K562 (cell line): ENCODE results near the gene MEX3D. TPM values are rescaled to one million over a fixed set of nuclear protein-coding genes. Genes with fewer than 3 reads are reported as not detected.

ENCODE experiments used
- ARHGAP35 ChIP-seq: fragments of 450-650 bp; IDR thresholded peaks from 2 replicates; pipeline ENCODE4 v1.6.1; 2018; ENCODE audit not compliant: partially characterized antibody
- ATF7 ChIP-seq: fragments of 450-650 bp; IDR thresholded peaks from 2 replicates; pipeline ENCODE4 v1.7.1; 2014; ENCODE audit warnings: mild to moderate bottlenecking, moderate library complexity
- KLF6 ChIP-seq: fragments of 250-450 bp; sonication (Bioruptor Pico); IDR thresholded peaks from 2 replicates; pipeline ENCODE4 v1.4.0; 2020; ENCODE audit warnings: mild to moderate bottlenecking, moderate library complexity, borderline replicate concordance
- NCOA4 ChIP-seq: fragments of 450-650 bp; IDR thresholded peaks from 2 replicates; pipeline ENCODE4 v1.6.1; 2018; ENCODE audit warnings: mild to moderate bottlenecking; ENCODE audit not compliant: partially characterized antibody
- OTX1 ChIP-seq: fragments of 450-650 bp; formaldehyde crosslinking; IDR thresholded peaks from 2 replicates; pipeline ENCODE4 v1.4.0; 2022; ENCODE audit warnings: mild to moderate bottlenecking
- SIN3A ChIP-seq, 2 experiments: fragments of 150-350 bp in 1 of 2; IDR thresholded peaks; 2 replicates each; pipeline ENCODE4 v1.6.1; 2011 to 2016; ENCODE audit warnings: borderline replicate concordance in 2 of 2, low read depth in 2 of 2, low read length in 2 of 2, mild to moderate bottlenecking in 2 of 2, moderate library complexity in 2 of 2; ENCODE audit not compliant: control insufficient read depth in 1 of 2
- SRF ChIP-seq, 2 experiments: fragments of 250-450, 450-650 bp in 1 of 2; sonication (Bioruptor Pico) in 1 of 2; sonication (generic) in 1 of 2; formaldehyde crosslinking; IDR thresholded peaks; 2 replicates each; pipeline versions ENCODE4 v1.5.0 to v1.5.1; 2020 to 2022; ENCODE audit warnings: mild to moderate bottlenecking in 1 of 2, missing genetic modification reagents in 1 of 2
- ZNF347 ChIP-seq: fragments of 450-650 bp; formaldehyde crosslinking; IDR thresholded peaks from 2 replicates; pipeline ENCODE4 v1.4.0; 2020; ENCODE audit warnings: low read depth, mild to moderate bottlenecking, moderate library complexity
- ZNF766 ChIP-seq: fragments of 200-800 bp; sonication (Bioruptor generic); conservative IDR thresholded peaks from 2 replicates; pipeline ENCODE4 v1.6.1; 2016; ENCODE audit warnings: missing genetic modification characterization, missing compliant biosample characterization
- polyA plus RNA-seq, 8 experiments: library from polyadenylated mRNA; depleted of rRNA in 4 of 8; stranded (reverse) in 5 of 8; unstranded in 3 of 8; fragments of >200 nt; fragmentation: Nextera tagmentation in 2 of 8; fragmentation: Illumina TruSeq in 1 of 8; extraction: Ambion mirVana in 2 of 8; extraction: Trizol in 1 of 8; gene quantifications; 2 replicates each; pipeline versions ENCODE4 v1.2.1 to v1.2.3, GENCODE V29; 2011 to 2014; ENCODE audit warnings: inconsistent platforms in 1 of 8, missing spikeins in 1 of 8
- total RNA-seq, 7 experiments: library from RNA; depleted of rRNA in 6 of 7; stranded (reverse); fragments of >200 nt in 6 of 7; fragmentation: Illumina TruSeq in 2 of 7; extraction: Trizol in 2 of 7; gene quantifications; 2 replicates each; pipeline versions ENCODE4 v1.2.1 to v1.2.3, GENCODE V29; 2011 to 2021; ENCODE audit warnings: low replicate concordance in 1 of 7
- TF ChIP-seq, protein P1 (sequence below): fragments of 450-650 bp; IDR thresholded peaks from 2 replicates; pipeline ENCODE4 v1.6.1; 2016; ENCODE audit warnings: mild to moderate bottlenecking, moderate library complexity
- TF ChIP-seq, protein P2 (sequence below): fragments of 250-450 bp; sonication (Bioruptor Pico); IDR thresholded peaks from 2 replicates; pipeline ENCODE4 v1.5.0; 2020; ENCODE audit warnings: mild to moderate bottlenecking, borderline replicate concordance
- TF ChIP-seq, protein P3 (sequence below): sonication (generic); formaldehyde crosslinking; IDR thresholded peaks from 2 replicates; pipeline ENCODE4 v1.8.0; 2022; ENCODE audit warnings: missing genetic modification reagents, mild to moderate bottlenecking, moderate library complexity, borderline replicate concordance

The MEX3D gene
- total and polyA plus RNA-seq, 9 of the 15 experiments (the other 6 are each of a cell fraction or from before 2014, with no cell fraction given): 1.7 to 39.3 (median 5.7) TPM

DNA sequence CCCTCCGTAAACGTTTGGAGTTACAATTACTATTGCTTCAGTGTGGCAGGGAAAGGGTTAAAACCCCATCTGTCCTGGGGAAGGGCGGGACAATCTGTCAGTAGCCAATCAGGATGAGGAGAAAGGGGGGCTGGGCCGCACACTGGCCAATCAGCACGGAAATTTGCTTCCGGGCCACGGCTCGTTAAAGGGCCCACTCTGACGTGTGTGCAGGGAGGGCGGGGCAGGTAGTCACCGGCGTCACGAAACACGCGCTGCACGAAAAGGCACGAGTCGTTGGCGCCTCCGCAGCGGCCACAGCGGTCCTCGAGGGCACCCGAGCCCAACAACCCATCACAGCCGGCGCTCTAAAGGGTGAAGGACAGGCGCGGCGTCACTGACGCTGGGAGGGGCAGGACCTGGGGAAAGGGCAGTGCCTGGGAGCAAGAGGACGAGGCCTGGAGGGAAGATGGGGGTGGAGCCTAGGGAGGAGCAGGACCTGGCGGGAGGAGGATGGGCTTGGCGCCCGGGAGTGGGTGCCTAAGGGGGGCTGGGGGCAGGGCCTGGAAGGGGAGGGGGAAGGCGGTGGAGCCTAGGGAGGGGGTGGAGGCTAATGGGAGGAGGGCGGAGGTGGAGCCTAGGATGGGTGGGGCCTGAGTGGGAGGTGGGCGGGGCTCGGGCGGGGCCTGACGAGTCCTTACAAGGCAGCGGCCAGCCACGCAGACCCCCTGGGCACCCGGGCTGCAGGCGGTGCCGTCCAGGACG, 60.2 kb downstream of the MEX3D start (continued):
- TF ChIP-seq, protein P1, sequence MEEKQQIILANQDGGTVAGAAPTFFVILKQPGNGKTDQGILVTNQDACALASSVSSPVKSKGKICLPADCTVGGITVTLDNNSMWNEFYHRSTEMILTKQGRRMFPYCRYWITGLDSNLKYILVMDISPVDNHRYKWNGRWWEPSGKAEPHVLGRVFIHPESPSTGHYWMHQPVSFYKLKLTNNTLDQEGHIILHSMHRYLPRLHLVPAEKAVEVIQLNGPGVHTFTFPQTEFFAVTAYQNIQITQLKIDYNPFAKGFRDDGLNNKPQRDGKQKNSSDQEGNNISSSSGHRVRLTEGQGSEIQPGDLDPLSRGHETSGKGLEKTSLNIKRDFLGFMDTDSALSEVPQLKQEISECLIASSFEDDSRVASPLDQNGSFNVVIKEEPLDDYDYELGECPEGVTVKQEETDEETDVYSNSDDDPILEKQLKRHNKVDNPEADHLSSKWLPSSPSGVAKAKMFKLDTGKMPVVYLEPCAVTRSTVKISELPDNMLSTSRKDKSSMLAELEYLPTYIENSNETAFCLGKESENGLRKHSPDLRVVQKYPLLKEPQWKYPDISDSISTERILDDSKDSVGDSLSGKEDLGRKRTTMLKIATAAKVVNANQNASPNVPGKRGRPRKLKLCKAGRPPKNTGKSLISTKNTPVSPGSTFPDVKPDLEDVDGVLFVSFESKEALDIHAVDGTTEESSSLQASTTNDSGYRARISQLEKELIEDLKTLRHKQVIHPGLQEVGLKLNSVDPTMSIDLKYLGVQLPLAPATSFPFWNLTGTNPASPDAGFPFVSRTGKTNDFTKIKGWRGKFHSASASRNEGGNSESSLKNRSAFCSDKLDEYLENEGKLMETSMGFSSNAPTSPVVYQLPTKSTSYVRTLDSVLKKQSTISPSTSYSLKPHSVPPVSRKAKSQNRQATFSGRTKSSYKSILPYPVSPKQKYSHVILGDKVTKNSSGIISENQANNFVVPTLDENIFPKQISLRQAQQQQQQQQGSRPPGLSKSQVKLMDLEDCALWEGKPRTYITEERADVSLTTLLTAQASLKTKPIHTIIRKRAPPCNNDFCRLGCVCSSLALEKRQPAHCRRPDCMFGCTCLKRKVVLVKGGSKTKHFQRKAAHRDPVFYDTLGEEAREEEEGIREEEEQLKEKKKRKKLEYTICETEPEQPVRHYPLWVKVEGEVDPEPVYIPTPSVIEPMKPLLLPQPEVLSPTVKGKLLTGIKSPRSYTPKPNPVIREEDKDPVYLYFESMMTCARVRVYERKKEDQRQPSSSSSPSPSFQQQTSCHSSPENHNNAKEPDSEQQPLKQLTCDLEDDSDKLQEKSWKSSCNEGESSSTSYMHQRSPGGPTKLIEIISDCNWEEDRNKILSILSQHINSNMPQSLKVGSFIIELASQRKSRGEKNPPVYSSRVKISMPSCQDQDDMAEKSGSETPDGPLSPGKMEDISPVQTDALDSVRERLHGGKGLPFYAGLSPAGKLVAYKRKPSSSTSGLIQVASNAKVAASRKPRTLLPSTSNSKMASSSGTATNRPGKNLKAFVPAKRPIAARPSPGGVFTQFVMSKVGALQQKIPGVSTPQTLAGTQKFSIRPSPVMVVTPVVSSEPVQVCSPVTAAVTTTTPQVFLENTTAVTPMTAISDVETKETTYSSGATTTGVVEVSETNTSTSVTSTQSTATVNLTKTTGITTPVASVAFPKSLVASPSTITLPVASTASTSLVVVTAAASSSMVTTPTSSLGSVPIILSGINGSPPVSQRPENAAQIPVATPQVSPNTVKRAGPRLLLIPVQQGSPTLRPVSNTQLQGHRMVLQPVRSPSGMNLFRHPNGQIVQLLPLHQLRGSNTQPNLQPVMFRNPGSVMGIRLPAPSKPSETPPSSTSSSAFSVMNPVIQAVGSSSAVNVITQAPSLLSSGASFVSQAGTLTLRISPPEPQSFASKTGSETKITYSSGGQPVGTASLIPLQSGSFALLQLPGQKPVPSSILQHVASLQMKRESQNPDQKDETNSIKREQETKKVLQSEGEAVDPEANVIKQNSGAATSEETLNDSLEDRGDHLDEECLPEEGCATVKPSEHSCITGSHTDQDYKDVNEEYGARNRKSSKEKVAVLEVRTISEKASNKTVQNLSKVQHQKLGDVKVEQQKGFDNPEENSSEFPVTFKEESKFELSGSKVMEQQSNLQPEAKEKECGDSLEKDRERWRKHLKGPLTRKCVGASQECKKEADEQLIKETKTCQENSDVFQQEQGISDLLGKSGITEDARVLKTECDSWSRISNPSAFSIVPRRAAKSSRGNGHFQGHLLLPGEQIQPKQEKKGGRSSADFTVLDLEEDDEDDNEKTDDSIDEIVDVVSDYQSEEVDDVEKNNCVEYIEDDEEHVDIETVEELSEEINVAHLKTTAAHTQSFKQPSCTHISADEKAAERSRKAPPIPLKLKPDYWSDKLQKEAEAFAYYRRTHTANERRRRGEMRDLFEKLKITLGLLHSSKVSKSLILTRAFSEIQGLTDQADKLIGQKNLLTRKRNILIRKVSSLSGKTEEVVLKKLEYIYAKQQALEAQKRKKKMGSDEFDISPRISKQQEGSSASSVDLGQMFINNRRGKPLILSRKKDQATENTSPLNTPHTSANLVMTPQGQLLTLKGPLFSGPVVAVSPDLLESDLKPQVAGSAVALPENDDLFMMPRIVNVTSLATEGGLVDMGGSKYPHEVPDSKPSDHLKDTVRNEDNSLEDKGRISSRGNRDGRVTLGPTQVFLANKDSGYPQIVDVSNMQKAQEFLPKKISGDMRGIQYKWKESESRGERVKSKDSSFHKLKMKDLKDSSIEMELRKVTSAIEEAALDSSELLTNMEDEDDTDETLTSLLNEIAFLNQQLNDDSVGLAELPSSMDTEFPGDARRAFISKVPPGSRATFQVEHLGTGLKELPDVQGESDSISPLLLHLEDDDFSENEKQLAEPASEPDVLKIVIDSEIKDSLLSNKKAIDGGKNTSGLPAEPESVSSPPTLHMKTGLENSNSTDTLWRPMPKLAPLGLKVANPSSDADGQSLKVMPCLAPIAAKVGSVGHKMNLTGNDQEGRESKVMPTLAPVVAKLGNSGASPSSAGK: peak; percentile 97
- TF ChIP-seq SIN3A (IDR thresholded peaks at IDR 0.05; ENCODE audit: borderline replicate concordance in 2 of 2, control insufficient read depth in 1 of 2, low read depth in 2 of 2, low read length in 2 of 2) (0 out of 4 replicates have a peak, but pooled peaks of 1 of the 2 experiments have one; percentile 76), ATF7 (peak; percentile 85), ZNF766 (CRISPR knock-in tag) (no peak), SRF (CRISPR knock-in tag; IDR thresholded peaks at IDR 0.05) (0 out of 4 replicates have a peak, but pooled peaks of 1 of the 2 experiments have one; percentile 46), NCOA4 (no peak), ARHGAP35 (no peak), ZNF347 (no peak), OTX1 (CRISPR knock-in tag) (0 out of 2 replicates have a peak, but pooled peaks have one; percentile 13), KLF6 (CRISPR knock-in tag) (no peak)
- TF ChIP-seq, protein P2, sequence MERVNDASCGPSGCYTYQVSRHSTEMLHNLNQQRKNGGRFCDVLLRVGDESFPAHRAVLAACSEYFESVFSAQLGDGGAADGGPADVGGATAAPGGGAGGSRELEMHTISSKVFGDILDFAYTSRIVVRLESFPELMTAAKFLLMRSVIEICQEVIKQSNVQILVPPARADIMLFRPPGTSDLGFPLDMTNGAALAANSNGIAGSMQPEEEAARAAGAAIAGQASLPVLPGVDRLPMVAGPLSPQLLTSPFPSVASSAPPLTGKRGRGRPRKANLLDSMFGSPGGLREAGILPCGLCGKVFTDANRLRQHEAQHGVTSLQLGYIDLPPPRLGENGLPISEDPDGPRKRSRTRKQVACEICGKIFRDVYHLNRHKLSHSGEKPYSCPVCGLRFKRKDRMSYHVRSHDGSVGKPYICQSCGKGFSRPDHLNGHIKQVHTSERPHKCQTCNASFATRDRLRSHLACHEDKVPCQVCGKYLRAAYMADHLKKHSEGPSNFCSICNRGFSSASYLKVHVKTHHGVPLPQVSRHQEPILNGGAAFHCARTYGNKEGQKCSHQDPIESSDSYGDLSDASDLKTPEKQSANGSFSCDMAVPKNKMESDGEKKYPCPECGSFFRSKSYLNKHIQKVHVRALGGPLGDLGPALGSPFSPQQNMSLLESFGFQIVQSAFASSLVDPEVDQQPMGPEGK: no peak
- TF ChIP-seq, protein P3, sequence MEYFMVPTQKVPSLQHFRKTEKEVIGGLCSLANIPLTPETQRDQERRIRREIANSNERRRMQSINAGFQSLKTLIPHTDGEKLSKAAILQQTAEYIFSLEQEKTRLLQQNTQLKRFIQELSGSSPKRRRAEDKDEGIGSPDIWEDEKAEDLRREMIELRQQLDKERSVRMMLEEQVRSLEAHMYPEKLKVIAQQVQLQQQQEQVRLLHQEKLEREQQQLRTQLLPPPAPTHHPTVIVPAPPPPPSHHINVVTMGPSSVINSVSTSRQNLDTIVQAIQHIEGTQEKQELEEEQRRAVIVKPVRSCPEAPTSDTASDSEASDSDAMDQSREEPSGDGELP (CRISPR knock-in tag): peak; percentile 98
